ENCODE results near the gene SLIT1.

- TF ChIP-seq CTCF (conservative IDR thresholded peaks at IDR 0.05; ENCODE audit: low read length) (no peak), EZH2phosphoT487 (IDR thresholded peaks at IDR 0.05; ENCODE audit: borderline replicate concordance, low read depth, low read length) (no peak)
Observed at GRCh38 chr10:97217299-97217698, 31.5 kb upstream of the SLIT1 start.
